ENCODE results near the gene ZDHHC7.

Gene ZDHHC7

DNA sequence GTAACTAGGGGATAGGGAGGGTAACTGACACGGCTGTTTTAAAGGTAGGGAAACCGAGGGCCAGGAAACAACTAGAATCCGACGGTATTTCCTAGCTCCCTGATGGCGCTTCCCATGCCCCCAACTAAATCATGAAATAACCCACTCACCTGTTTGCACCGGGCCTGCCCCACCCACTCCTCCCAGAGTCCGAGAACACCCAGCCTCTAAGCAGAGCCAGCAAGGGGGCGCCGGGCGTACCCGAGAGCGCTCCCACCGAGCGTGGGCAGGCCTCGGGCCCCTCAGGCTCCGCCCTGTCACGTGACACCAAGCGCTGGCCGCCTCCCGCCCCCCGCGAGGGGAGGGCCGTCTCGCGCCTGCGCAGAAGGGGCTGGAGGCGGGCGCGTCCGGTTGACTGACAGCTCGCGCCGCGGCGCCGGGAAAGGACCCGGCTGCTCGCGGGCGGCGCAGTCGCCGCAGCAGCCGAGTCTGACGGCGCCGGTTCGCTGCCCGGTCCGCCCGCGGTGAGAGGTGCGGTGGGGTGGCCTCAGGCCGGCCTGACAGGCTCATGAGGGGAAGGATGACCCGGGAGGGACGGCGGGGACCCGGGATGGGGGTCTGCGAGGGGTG, 16.1 kb upstream of the ZDHHC7 start, which contains the start of gene KIAA0513:
KIAA0513 (plus strand) TSS at position 447 of the 609 bp plus-strand sequence. CDS start 39,277 bp downstream, outside the sequence.
- Histone ChIP-seq H3K4me3 (ENCODE audit: low read depth, low read length) (peak within 1 kb of the TSS; percentile 63), H3K36me3 (no peaks in the 10 kb centered on the region), H3K27me3 (no peaks in the 10 kb centered on the region), H3K4me1 (peaks cover 7% of the 10 kb centered on the region), H3K9me3 (no peaks in the 10 kb centered on the region)
- peak; percentile 97 for DNase-seq
- TF ChIP-seq, protein P1, sequence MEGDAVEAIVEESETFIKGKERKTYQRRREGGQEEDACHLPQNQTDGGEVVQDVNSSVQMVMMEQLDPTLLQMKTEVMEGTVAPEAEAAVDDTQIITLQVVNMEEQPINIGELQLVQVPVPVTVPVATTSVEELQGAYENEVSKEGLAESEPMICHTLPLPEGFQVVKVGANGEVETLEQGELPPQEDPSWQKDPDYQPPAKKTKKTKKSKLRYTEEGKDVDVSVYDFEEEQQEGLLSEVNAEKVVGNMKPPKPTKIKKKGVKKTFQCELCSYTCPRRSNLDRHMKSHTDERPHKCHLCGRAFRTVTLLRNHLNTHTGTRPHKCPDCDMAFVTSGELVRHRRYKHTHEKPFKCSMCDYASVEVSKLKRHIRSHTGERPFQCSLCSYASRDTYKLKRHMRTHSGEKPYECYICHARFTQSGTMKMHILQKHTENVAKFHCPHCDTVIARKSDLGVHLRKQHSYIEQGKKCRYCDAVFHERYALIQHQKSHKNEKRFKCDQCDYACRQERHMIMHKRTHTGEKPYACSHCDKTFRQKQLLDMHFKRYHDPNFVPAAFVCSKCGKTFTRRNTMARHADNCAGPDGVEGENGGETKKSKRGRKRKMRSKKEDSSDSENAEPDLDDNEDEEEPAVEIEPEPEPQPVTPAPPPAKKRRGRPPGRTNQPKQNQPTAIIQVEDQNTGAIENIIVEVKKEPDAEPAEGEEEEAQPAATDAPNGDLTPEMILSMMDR (IDR thresholded peaks at IDR 0.05; ENCODE audit: low read depth, low read length) = peak; percentile 31; the same call in 1 of the 2 replicates

DNA sequence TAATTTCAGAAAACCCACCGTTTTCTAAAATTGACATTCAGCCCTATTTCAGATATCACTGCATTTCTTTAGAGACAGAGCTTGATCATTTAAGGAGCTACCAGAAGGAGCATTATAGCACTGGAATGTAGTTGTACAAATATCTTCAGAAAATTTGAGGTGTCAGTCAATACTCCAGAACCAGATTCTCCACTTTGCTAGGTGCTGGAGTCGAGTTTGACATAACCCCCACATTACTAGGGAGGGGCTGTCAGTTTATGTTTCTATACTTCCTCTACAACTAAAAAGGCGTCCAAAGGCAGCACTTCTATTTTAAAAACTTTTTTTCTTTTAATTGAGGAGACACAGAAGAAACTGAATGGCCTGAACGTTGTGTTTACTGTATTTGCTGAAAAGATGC, 15.4 kb upstream of the ZDHHC7 start:
- Histone ChIP-seq H3K4me1 (peaks cover 7% of the 10 kb centered on the region), H3K4me3 (ENCODE audit: low read depth, low read length) (no peak overlapping the region), H3K27me3 (no peaks in the 10 kb centered on the region), H3K9me3 (no peaks in the 10 kb centered on the region), H3K36me3 (no peaks in the 10 kb centered on the region)
- TF ChIP-seq, protein P1 (IDR thresholded peaks at IDR 0.05; ENCODE audit: low read depth, low read length) = no peak
- no peak for DNase-seq

DNA sequence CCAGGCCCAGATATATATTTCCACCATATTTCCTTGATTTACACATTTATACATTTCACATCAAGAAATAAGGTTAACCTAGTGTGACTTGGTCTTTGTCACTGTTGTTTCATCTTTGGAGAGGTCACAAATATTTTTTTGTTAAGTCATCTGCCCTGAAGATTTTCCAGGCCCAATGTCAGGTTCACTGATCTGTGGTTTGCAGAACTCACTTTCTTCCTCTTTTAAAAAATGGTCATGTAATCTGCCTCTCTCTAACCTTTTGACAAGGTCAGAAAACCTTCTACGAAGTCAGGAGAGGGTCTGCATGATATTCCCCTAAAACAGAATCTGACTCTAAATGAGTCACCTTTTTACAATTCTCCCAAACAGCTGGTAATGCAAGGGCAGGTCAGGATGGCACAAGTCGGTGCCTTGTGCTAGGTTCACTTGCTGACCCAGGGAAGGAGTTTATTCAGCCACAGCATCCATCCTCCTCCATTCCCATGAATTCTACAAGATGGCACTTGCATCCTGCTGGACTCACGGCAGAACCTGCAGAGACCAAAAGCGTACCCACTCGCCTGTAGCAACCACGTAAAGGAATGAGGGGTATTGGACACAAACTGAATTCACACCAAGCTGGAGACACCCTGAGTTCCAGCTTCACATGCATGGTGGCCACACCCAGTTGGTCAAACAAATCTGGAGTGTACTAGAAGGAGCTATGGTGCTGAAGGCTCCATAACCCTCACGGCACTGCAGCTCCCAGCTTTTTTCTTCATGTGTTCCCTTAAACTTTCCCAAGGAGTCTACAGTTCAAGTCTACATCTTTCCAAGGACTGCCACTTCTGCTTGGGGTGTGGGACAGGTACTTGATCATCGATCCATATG, 14.7 kb upstream of the ZDHHC7 start:
- no peaks in the 10 kb centered on the region for H3K27me3 ChIP-seq
- H3K4me3 ChIP-seq (ENCODE audit: low read depth, low read length) = no peak overlapping the region
- no peak for DNase-seq
- TF ChIP-seq, protein P1 (IDR thresholded peaks at IDR 0.05; ENCODE audit: low read depth, low read length) = no peak
- H3K36me3 ChIP-seq = no peaks in the 10 kb centered on the region
- peaks cover 7% of the 10 kb centered on the region for H3K4me1 ChIP-seq
- no peaks in the 10 kb centered on the region for H3K9me3 ChIP-seq

DNA sequence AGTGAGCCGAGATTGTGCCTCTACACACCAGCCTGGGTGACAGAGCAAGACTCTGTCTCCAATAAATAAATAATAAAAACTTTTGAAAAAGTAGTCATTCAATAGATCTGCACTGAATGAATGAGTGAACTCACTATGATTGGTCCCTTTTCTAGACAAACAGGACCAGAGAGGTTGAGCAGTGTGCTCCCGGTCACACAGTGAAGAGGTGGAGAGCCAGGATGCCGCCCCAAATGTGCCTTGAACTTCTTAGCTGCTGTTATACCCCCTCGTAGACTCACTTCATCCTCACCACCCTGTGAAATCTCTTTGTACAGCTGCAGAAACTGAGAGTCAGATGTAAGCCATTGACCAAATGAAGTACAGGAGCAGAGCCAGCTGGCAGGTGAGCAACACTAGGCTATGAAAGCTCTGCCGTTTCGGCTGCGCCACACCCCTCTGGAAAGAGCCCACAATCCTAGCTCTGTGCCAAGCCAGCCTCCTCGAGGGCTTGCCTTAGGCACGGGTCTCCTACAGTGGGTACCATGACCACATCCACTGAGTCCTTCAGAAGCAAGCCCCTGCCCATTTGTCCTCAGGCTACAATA, 8.4 kb upstream of the ZDHHC7 start:
- no peak overlapping the region for H3K4me3 ChIP-seq (ENCODE audit: low read depth, low read length)
- TF ChIP-seq, protein P1 (IDR thresholded peaks at IDR 0.05; ENCODE audit: low read depth, low read length) = no peak
- H3K4me1 ChIP-seq = no peaks in the 10 kb centered on the region
- no peaks in the 10 kb centered on the region for H3K36me3 ChIP-seq
- H3K27me3 ChIP-seq = peaks cover 37% of the 10 kb centered on the region
- no peak for DNase-seq
- no peaks in the 10 kb centered on the region for H3K9me3 ChIP-seq

DNA sequence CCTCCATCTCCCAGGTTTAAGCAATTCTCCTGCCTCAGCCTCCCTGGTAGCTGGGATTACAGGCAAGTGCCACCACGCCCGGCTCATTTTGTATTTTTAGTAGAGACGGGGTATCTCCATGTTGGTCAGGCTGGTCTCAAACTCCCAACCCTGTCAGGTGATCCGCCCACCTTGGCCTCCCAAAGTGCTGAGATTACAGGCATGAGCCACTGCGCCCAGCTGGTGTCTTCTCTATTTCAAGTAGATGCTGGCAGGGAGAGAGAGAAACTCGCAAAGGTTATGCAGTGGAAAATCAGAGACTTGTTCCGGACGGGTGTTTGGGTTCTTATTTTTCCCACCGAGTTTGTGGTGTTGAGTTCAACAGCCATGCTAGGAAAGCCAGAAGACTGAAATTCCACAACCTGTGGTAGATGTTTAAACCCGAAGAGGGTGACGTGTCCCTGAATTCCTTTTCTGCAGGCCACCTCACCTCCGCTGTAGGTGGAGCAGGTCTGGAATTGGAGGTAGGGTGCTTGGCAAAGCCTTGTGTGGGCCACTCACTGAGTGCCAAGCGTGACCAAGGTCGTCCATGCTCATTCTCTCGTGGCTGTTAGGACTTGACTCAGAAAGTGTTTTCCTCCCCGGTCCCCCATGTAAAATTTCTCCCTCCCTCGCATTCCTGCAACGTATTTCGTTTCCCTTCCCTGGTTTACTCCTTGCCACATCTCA, 7.3 kb upstream of the ZDHHC7 start:
- Histone ChIP-seq H3K36me3 (no peaks in the 10 kb centered on the region), H3K27me3 (peaks cover 37% of the 10 kb centered on the region), H3K4me3 (ENCODE audit: low read depth, low read length) (no peak overlapping the region), H3K4me1 (no peaks in the 10 kb centered on the region), H3K9me3 (no peaks in the 10 kb centered on the region)
- DNase-seq = no peak
- TF ChIP-seq, protein P1 (IDR thresholded peaks at IDR 0.05; ENCODE audit: low read depth, low read length) = no peak

Data from BE2C (cell line).